Measurements from ENCODE around the gene ELP6.
"Not testable (repeated sequence)": the region's sequence is repeated elsewhere in the genome, so short reads cannot be mapped to it uniquely, and the experiment has no call there.

Gene ELP6

DNA sequence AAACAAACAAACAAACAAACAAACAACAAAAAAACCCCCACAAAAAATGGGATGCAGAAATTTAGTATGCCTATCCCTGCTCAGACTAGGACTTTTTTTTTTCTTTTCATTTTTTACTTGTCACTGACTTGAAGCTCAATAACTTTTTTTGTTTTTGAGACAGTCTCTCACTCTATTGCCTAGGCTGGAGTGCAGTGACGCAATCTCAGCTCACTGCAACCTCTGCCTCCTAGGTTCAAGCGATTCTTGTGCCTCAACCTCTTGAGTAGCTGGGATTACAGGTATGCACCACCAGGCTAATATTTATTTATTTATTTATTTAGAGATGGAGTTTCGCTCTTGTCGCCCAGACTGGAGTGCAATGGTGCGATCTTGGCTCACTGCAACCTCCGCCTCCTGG lies 8.2 kb downstream of the ELP6 start:
- not testable (repeated sequence) for DNase-seq

- DNase-seq, result no peak
Observed at GRCh38 chr3:47504113-47504512, 9.4 kb downstream of the ELP6 start.

GRCh38 chr3:47503033-47503432 lies 10.5 kb downstream of the ELP6 start:
- no peak for DNase-seq

DNA sequence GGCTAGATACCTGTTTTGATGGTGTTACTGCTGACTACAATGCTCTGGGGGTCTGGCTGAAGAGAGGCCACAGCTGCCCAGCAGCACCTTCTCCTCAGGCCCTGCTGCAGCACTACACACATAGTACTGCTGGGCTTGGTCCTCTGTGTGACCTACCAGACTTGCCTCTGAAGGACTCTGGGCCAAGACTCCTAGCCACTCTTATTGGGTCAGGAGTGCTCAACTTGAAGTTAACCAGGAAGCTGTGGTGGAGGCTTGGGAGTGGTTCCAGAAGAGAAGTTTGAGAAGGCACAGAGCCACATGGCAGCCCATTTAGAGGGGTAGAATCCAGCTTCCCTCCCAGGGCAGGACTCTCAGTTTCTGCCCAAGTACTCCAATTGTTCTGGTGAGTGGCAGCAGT lies 16.6 kb downstream of the ELP6 start:
- DNase-seq, result no peak

DNA sequence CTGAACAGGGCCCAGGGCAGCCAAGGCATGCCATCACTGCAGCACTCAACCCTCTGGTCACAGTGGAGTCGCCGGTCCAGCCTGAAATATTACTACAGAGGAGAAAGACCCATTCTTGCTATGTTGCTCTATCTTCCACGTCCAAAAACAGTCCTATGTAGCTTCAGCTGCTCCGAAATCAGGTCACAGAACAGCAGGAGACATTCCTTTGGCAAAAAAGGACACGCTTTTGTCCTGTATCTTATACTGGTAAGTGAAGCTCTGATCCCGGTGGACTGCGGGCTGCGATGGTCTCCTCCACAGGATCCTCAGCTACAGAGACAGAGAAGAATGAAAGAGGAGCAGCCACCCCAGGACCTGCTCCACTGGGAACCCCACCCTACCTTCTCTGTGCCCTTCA lies 17.6 kb downstream of the ELP6 start:
- no peak for DNase-seq

DNA sequence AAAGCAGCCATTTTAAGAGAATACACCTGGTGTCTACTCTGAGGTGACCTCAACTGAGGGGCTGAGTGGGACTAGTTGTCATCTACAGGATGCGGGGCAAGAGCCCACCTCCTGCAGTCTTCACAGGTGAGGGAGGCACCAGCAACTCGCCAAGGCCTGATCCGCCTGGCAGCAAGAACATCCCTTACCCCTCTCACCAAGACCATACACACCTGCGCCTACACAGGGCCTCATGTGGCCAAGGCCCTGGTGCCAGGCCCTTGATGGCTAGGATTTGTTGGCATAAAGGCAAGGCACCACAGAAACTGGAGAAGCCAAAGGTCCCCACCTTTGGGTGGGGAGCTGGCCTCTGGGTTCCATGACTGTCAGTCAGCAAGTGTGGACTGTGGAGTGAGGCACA lies 18.4 kb downstream of the ELP6 start:
- DNase-seq, result no peak

GRCh38 chr3:47491777-47492176 lies 21.7 kb downstream of the ELP6 start:
- DNase-seq, result no peak

GRCh38 chr3:47491186-47491585 lies 22.3 kb downstream of the ELP6 start:
- no peak for DNase-seq

DNA sequence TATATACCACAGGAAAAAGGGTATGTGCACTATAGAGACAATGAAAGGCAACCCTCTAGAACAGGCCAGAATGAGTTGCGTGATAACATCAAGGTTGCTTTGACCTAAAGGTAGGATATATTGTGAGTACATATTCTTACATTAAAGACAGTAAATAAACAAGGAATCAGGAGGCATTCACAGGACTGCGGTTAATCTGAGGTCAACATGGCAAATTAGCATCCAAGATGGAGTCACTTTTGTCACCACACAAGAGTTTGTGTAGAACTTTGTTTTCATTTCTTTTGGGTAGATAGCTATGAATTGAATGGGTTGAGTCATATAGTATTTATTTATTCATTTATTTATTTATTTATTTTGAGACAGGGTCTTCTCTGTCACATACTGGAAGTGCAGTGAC lies 26.2 kb downstream of the ELP6 start:
- DNase-seq, result no peak

DNA sequence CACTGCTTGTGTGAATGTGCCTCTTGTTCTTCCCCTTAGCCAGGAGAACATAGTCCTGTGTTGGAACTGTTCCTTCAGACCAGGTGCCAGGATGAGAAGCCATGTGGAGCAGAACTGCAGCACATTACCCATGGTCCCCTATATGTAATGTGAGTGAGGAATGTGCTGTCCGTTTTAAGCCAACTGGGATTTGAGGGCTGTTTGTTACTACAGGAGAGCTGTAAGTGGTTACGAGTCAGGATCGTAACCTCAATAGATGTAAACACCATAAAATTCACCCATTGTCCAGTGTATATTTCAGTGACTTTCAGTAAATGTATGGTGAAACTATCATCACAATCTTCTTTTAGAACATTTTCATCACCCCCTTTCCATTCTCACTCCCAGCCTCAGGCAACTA lies 27.7 kb downstream of the ELP6 start:
- DNase-seq, result no peak

DNA sequence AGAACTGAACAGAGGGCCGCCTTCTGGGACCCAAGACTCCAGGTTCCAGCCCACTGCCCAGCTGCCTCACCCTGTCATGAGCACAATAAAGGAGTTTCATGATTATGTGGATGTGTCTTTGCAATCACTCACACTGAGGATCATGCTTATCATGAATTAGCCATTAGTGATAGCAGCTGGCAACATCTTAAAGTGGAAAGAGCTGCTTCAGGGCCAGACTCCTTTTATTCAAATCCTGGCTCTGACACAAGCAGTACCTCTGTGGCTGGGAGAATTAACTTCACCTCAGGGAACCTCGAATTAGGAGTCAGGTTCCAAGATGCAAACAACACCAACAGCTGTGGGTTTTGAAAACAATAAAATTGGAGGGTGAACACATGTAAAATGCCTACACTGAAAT lies 31.1 kb downstream of the ELP6 start:
- no peak for DNase-seq

DNA sequence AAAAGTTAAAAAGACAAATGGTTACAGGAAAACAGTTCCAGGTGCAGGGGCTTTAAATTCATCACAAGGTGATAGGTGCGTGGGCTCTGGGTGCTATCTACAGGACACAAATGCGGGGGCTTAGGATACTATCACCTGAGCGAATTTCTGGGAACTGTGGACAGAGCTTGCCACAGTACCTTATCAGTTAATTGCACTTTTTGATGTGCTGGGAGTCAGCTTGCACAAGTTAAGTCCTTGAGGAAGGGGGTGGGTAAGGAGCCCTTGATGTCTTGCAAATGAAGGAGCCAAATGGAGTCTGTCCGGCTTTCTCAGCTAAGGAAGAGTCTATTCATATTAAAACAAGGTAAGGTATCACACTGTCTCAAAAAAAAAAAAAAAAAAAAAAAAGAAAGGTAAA lies 31.7 kb downstream of the ELP6 start:
- DNase-seq, result not testable (repeated sequence)

DNA sequence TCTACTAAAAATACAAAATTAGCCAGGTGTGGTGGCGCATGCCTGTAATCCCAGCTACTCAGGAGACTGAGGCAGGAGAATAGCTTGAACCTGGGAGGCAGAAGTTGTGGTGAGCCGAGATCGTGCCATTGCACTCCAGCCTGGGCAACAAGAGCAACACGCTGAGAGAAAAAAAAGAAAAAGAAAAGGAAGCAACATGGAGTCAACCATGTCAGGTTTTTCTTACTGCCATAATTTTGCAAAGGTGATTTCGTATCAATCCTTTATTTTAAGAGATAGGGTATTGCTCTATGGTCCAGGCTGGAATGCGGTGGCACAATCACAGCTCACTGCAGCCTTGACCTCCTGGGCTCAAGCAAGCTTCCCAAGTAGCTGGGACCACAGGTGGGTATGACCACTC lies 33.2 kb downstream of the ELP6 start:
- DNase-seq, result not testable (repeated sequence)

GRCh38 chr3:47479826-47480160 lies 33.7 kb downstream of the ELP6 start:
- DNase-seq, result no peak

- no peak for DNase-seq
Observed at GRCh38 chr3:47478022-47478421, 35.5 kb downstream of the ELP6 start.

GRCh38 chr3:47476644-47477199 lies 36.8 kb downstream of the ELP6 start:
- no peak for DNase-seq

GRCh38 chr3:47476330-47476626 lies 37.2 kb downstream of the ELP6 start:
- DNase-seq, result no peak

- DNase-seq, result peak; percentile 37 to 70
Observed at GRCh38 chr3:47475570-47476329, 37.8 kb downstream of the ELP6 start, which contains the start of gene SCAP. TSS of gene SCAP (minus strand) at chr3:47475941. CDS start at chr3:47442993, 32,948 bp downstream.

- DNase-seq, result no peak
Observed at GRCh38 chr3:47475029-47475569, 38.4 kb downstream of the ELP6 start.

GRCh38 chr3:47473391-47473790 lies 40.1 kb downstream of the ELP6 start:
- no peak for DNase-seq

DNA sequence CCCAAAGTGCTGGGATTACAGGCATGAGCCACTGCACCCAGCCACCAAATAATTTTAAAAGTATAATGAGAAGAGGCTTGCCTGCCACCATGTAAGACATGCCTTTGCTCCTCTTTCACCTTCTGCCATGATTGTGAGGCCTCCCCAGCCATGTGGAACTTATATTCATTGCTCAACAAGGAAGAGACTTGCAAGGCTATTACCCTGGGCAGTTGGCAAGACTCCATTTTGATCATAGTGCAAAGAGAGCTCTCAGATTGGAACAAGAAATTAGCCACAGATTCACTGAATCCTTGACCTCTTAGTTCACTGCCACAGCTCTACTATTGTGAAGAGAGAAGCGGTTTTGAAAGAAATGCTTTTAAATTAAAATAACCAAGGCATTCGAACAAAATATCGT lies 43.9 kb downstream of the ELP6 start:
- DNase-seq, result no peak

DNA sequence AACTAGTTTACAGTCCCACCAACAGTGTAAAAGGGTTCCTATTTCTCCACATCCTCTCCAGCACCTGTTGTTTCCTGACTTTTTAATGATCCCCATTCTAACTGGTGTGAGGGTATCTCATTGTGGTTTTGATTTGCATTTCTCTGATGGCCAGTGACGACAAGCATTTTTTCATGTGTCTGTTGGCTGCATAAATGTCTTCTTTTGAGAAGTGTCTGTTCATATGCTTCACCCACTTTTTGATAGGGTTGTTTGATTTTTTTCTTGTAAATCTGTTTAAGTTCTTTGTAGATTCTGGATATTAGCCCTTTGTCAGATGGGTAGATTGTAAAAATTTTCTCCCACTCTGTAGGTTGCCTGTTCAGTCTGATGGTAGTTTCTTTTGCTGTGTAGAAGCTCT lies 45.2 kb downstream of the ELP6 start:
- not testable (repeated sequence) for DNase-seq

- no peak for DNase-seq
Observed at GRCh38 chr3:47464588-47464987, 48.9 kb downstream of the ELP6 start.

- DNase-seq, result not testable (repeated sequence)
Observed at GRCh38 chr3:47459534-47460085, 53.9 kb downstream of the ELP6 start.

DNA sequence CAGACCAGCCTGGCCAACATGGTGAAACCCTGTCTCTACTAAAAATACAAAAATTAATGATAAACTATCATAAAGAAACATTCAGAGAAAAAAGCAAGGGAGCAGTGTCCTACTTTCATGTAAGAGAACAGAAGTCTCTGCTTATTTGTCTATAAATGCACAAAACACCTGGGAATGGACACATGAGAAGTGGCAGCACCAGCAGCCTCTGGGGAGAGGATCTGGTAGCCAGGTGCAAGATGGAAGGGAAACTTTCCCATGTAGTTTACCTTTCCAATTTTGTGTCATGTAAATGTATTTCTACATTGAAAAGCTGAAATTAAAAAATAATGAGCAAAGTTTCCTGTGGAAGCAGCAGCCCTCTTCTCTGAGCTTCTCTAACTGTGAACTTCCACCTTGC lies 56.5 kb downstream of the ELP6 start:
- no peak for DNase-seq

Data from SW 1271 (cell line).